Measurements from ENCODE around the gene FNTB.

- TF ChIP-seq POLR2A (IDR thresholded peaks at IDR 0.05) (no peak), CTCF (IDR thresholded peaks at IDR 0.05) (no peak)
Measured at GRCh38 chr14:64943556-64943955, 43.1 kb upstream of the FNTB start.
